ENCODE measurements around the gene POLD2.
A peak's percentile ranks its signal among the peaks of the same experiment; 100 is the strongest.

POLD2 gene

GRCh38 chr7:44122529-44122928 lies 819 bp downstream of the POLD2 start:
- no peaks in the 10 kb centered on the region for H3K9me2 ChIP-seq (replicated peaks; ENCODE audit: insufficient read depth, low read length)
- H3F3A ChIP-seq (ENCODE audit: insufficient read depth), result peaks cover 7% of the 10 kb centered on the region
- peak overlapping the region; percentile 96 for H3K4me2 ChIP-seq (ENCODE audit: low read depth, low read length, poor library complexity, severe bottlenecking)
- no peaks in the 10 kb centered on the region for H3K27me3 ChIP-seq (ENCODE audit: low read length)
- no peak overlapping the region for H2AFZ ChIP-seq (ENCODE audit: low read depth, low read length, severe bottlenecking)
- H3K27ac ChIP-seq (ENCODE audit: low read depth, low read length), result peak overlapping the region; percentile 36
- H3K4me3 ChIP-seq (ENCODE audit: insufficient read depth, low read length, poor library complexity, severe bottlenecking), result peak overlapping the region; percentile 90
- H4K20me1 ChIP-seq (ENCODE audit: low read depth, low read length), result no peaks in the 10 kb centered on the region
- H3K79me2 ChIP-seq (ENCODE audit: insufficient read depth, low read length), result peaks cover 25% of the 10 kb centered on the region
- H3K9ac ChIP-seq (ENCODE audit: low read length), result peak overlapping the region; percentile 76
- no peak for TF ChIP-seq EZH2phosphoT487 (conservative IDR thresholded peaks at IDR 0.05; ENCODE audit: low read length)
- no peak for TF ChIP-seq CTCF (IDR thresholded peaks at IDR 0.05; ENCODE audit: insufficient read depth, low read length, poor library complexity, severe bottlenecking)
- H3K36me3 ChIP-seq (ENCODE audit: low read length), result peaks cover 5% of the 10 kb centered on the region; the same call in 1 of the 2 replicates
- no peaks in the 10 kb centered on the region for H3K9me3 ChIP-seq (ENCODE audit: insufficient read depth, low read length)

- Histone ChIP-seq H3K27ac (ENCODE audit: low read depth, low read length) (no peak overlapping the region), H3F3A (ENCODE audit: insufficient read depth) (peaks cover 7% of the 10 kb centered on the region), H3K4me2 (ENCODE audit: low read depth, low read length, poor library complexity, severe bottlenecking) (peak overlapping the region; percentile 96), H3K79me2 (ENCODE audit: insufficient read depth, low read length) (peaks cover 25% of the 10 kb centered on the region), H3K4me3 (ENCODE audit: insufficient read depth, low read length, poor library complexity, severe bottlenecking) (peak overlapping the region; percentile 90), H4K20me1 (ENCODE audit: low read depth, low read length) (no peaks in the 10 kb centered on the region), H3K9me2 (replicated peaks; ENCODE audit: insufficient read depth, low read length) (no peaks in the 10 kb centered on the region), H3K27me3 (ENCODE audit: low read length) (no peaks in the 10 kb centered on the region), H3K9me3 (ENCODE audit: insufficient read depth, low read length) (no peaks in the 10 kb centered on the region), H3K36me3 (ENCODE audit: low read length) (peaks cover 5% of the 10 kb centered on the region; the same call in 1 of the 2 replicates), H2AFZ (ENCODE audit: low read depth, low read length, severe bottlenecking) (no peak overlapping the region), H3K9ac (ENCODE audit: low read length) (peak overlapping the region; percentile 76)
- TF ChIP-seq CTCF (IDR thresholded peaks at IDR 0.05; ENCODE audit: insufficient read depth, low read length, poor library complexity, severe bottlenecking) (no peak), EZH2phosphoT487 (conservative IDR thresholded peaks at IDR 0.05; ENCODE audit: low read length) (no peak)
These were observed 1.5 kb downstream of the POLD2 start for GRCh38 chr7:44121761-44122420.

- Histone ChIP-seq H3K4me2 (ENCODE audit: low read depth, low read length, poor library complexity, severe bottlenecking) (no peak overlapping the region), H3K9ac (ENCODE audit: low read length) (no peak overlapping the region), H3K9me3 (ENCODE audit: insufficient read depth, low read length) (no peaks in the 10 kb centered on the region), H2AFZ (ENCODE audit: low read depth, low read length, severe bottlenecking) (no peak overlapping the region), H3K27ac (ENCODE audit: low read depth, low read length) (no peak overlapping the region), H3K27me3 (ENCODE audit: low read length) (no peaks in the 10 kb centered on the region), H3F3A (ENCODE audit: insufficient read depth) (peaks cover 7% of the 10 kb centered on the region), H4K20me1 (ENCODE audit: low read depth, low read length) (no peaks in the 10 kb centered on the region), H3K4me3 (ENCODE audit: insufficient read depth, low read length, poor library complexity, severe bottlenecking) (no peak overlapping the region), H3K79me2 (ENCODE audit: insufficient read depth, low read length) (peaks cover 25% of the 10 kb centered on the region), H3K9me2 (replicated peaks; ENCODE audit: insufficient read depth, low read length) (no peaks in the 10 kb centered on the region), H3K36me3 (ENCODE audit: low read length) (peaks cover 5% of the 10 kb centered on the region; the same call in 1 of the 2 replicates)
- no peak for TF ChIP-seq EZH2phosphoT487 (conservative IDR thresholded peaks at IDR 0.05; ENCODE audit: low read length)
- no peak for TF ChIP-seq CTCF (IDR thresholded peaks at IDR 0.05; ENCODE audit: insufficient read depth, low read length, poor library complexity, severe bottlenecking)
These were observed 3.0 kb downstream of the POLD2 start for GRCh38 chr7:44120395-44120794.

Data from SU-DHL-6 (cell line).